ENCODE data around the gene LRRC61. TPM values are rescaled to one million over a fixed set of nuclear protein-coding genes. Genes with fewer than 3 reads are reported as not detected.
"Not testable (repeated sequence)": the region's sequence is repeated elsewhere in the genome, so short reads cannot be mapped to it uniquely, and the experiment has no call there.

Gene LRRC61
- total RNA-seq, 1 donor from 2014 or later, result 14.1 TPM

GRCh38 chr7:150383710-150384397 lies 60.7 kb downstream of the LRRC61 start:
- DNase-seq (ENCODE audit: low spot score), result no peak

- no peak for DNase-seq (ENCODE audit: low spot score)
Measured at GRCh38 chr7:150384406-150385301, 61.5 kb downstream of the LRRC61 start.

- DNase-seq (ENCODE audit: low spot score), result no peak
Measured at GRCh38 chr7:150385302-150385723, 62.2 kb downstream of the LRRC61 start.

GRCh38 chr7:150385884-150386283 lies 62.7 kb downstream of the LRRC61 start:
- DNase-seq (ENCODE audit: low spot score), result not testable (repeated sequence)

Other genes with a start within 250 kb of the LRRC61 start
- 18.2 TPM for gene ACTR3C, start 190 bp downstream of the LRRC61 start, total RNA-seq
- 91.0 TPM for gene RARRES2, start 18.3 kb downstream of the LRRC61 start, total RNA-seq
- gene REPIN1, start 45.5 kb downstream of the LRRC61 start, total RNA-seq, result 117 TPM
- 3.6 TPM for gene ZNF775, start 56.0 kb downstream of the LRRC61 start, total RNA-seq
- 13.6 TPM for gene GIMAP8, start 127.3 kb downstream of the LRRC61 start, total RNA-seq
- 24.5 TPM for gene GIMAP7, start 191.5 kb downstream of the LRRC61 start, total RNA-seq
- gene GIMAP4, start 244.0 kb downstream of the LRRC61 start, total RNA-seq, result 23.5 TPM

All from ureter (tissue), 1 donor.